GM18907 (cell line): ENCODE results near the gene GPX4.

ENCODE experiments used
- ATAC-seq: cut with Tn5 transposase; IDR thresholded peaks from one replicate; pipeline ENCODE4 v1.9.1; 2021; ENCODE audit warnings: mild to moderate bottlenecking, moderate library complexity; ENCODE audit not compliant: unreplicated experiment

Gene GPX4

DNA sequence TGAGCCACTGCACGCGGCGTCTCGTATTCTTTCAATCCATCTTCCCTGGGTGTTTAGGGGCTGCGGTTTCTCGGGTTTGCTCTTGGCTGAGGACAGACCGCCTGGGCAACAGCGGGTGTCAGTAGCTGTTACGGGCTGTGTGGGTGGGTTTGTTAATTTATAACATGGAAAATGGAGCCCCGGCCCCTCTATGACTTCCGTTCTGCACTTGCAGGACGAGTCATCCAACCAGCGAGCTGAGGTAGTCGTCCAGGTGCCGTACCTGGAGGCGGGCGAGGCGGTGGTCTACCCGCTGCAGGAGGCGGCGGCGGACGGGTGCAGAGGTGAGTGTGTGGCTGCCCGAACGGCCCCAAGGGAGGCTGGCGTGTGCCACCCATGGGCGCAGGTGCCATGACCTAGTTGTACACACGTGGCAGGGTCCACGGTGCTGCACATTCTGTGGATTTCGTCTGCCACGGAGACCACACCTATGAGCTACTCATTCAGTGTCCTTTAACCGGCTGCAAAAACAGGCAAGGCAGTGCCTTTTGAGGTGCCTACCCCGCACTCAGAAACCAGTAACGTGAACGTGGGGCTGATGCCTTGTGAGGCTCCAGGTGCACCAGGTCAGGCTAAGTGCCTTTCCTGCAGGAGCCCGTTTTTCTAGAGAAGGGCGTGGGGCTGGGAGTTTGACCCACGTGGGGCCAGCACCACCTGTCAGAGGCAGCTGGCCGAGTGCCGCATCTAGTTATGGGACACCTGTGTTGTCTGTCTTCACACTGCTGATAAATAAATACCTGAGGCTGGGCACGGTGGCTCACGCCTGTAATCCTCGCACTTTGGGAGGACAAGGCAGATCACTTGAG is 19.5 kb upstream of the GPX4 start:
- no peak for ATAC-seq

- no peak for ATAC-seq
Measured at GRCh38 chr19:1085053-1085658, 18.6 kb upstream of the GPX4 start.

- no peak for ATAC-seq
Measured at GRCh38 chr19:1085676-1086442, 17.9 kb upstream of the GPX4 start.

- no peak for ATAC-seq
Measured at GRCh38 chr19:1086613-1087012, 17.2 kb upstream of the GPX4 start.

DNA sequence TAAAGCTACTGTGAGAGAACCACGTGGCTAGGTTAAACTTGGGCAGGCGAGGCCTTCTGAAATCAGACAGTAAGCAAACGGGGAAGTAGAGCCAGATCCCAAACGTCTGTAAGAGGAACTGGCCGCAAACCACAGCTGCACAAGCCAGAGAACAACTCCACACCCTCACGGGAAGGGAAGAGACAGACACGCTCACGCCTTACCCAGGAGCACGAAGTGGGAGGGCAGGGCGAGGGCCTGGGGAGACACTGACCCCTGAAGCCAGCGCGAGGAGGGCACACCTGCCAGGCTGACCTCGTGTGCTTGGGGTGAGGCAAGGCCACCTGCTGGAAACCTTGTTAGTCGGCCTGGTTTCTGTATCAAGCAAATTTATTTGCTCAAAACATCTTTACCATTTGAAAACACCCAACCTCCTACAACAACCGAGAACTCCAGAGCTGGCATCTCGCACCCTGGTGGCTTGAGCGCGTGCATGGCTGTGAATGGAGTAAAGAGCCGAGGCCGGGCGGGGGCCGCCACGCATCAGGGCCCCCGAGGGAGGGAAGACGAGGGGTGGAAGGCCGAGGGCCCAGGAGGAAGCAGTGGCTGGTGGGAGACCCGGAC is 15.9 kb upstream of the GPX4 start:
- no peak for ATAC-seq

GRCh38 chr19:1088416-1089010 is 15.3 kb upstream of the GPX4 start:
- no peak for ATAC-seq

GRCh38 chr19:1089126-1089771 is 14.5 kb upstream of the GPX4 start:
- no peak for ATAC-seq

DNA sequence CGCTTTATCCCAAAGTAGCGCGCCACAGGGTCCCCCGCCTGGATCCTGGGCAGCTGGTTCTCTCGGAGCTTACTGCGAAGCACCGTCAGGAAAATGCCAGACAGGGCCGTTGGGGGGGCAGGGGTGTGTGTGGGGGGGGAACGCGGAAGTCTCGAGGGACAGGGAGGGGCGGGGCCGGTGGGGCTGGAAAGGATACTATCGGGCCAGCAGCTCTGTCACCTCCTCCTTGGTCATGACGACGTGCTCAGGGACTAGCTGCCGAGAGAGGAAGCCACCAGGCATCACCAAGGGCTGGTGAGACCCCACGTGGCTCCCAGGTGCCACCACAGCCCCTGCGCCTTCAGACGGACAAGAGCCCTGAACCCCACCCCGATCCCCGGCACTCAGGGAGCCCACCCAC is 13.9 kb upstream of the GPX4 start:
- ATAC-seq: no peak

GRCh38 chr19:1090731-1091543 is 12.9 kb upstream of the GPX4 start:
- no peak for ATAC-seq

- no peak for ATAC-seq
Measured at GRCh38 chr19:1091544-1092175, 12.1 kb upstream of the GPX4 start.

DNA sequence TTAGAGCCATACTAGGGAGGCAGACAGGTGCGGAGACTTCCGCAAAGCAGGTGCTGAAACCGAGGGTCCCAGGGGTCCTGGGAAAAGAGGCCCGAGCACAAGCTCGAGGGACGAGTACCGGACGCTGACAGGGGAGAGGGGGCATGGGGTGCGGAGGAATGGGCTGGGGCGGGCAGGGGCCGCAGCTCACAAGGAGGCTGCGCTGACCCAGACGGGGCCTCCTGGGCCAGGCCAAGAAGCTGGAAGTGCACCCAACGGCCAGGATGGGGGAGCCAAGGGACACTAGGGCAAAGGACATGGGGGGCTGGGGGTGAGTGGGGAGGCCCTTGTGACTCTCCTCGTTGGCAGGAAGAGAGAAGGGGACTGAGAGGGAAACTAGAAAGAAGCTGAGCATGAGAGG is 10.5 kb upstream of the GPX4 start:
- ATAC-seq: no peak

DNA sequence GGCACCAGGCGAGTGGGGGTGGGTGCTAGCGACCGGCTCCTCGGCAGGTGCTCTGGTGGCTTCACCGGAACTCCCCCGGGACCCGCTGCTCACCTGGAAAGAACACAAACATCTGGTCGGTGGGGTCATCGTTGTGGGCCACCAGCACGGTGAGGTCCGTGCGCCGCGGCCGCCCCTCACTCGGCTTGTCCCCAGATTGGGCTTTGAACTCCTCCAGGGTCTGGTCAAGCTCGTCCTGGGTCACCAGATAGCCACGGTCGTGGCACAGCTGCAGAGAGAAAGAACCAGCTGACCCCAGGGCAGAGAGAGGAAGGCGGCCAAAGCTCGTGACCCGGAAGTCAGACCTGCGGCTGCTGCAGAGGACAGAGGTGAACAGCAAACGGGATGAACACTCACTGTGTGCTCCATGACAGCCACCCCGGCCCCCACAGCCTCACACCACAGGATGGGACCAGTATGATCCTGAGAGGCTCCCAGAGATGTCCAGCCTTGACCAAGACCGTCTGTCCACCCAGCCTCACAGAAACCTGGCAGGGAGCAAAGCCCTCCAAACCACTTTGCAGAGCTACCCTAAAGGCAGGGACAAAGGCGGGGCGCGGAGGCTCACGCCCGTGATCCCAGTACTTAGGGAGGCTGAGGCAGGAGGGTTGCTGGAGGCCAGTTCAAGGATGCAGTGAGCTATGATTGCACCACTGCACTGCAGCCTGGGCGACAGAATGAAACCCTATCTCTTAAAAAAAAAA is 9.8 kb upstream of the GPX4 start:
- ATAC-seq: no peak

- ATAC-seq: peak; percentile 2
Measured at GRCh38 chr19:1094655-1094977, 9.2 kb upstream of the GPX4 start.

- ATAC-seq: peak; percentile 84
Measured at GRCh38 chr19:1094978-1095701, 8.7 kb upstream of the GPX4 start, which contains the start of gene POLR2E. Gene POLR2E (minus strand): TSS chr19:1095375. CDS start chr19:1095315, 60 bp downstream.

DNA sequence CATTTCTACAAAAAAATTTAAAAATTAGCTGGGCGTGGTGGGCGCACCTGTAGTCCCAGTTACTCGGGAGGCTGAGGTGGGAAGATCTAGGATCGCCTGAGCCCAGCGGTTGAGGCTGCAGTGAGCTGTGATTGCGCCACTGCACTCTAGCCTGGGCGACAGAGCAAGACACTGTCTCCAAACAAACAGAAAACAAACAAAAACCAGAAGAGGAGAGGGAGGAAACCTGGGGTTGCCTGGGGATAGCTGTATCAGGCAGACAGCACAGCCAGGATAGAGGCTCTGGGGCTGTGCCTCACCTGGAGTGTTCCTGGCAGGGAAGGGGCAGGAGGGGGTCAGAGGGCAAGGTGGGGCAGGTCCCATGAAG is 6.0 kb upstream of the GPX4 start:
- ATAC-seq: no peak

- no peak for ATAC-seq
Measured at GRCh38 chr19:1098177-1099051, 5.4 kb upstream of the GPX4 start.

DNA sequence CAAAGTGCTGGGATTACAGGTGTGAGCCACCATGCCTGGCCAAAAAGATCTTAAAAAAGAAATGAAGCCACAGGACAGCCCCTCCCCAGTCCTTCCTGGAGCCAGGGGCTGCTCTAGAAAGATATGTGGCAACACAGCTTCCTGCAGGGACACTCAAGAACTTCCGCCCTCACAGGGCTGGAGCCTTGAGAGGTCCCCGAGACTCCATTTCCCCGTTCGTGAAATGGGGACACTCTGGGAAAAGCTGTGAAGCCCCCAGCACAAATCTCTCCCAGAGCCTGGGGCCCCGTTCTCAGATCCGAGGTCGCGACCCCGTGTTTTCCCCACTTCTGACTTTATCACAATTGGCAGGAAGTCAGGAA is 2.5 kb upstream of the GPX4 start:
- no peak for ATAC-seq
